HG03060 (cell line): ENCODE measurements around the gene TRIM29.

ENCODE experiments used
- ATAC-seq: cut with Tn5 transposase; IDR thresholded peaks from one replicate; pipeline ENCODE4 v1.9.1; 2021; ENCODE audit warnings: low read depth, moderate number of reproducible peaks; ENCODE audit not compliant: unreplicated experiment

TRIM29 gene

DNA sequence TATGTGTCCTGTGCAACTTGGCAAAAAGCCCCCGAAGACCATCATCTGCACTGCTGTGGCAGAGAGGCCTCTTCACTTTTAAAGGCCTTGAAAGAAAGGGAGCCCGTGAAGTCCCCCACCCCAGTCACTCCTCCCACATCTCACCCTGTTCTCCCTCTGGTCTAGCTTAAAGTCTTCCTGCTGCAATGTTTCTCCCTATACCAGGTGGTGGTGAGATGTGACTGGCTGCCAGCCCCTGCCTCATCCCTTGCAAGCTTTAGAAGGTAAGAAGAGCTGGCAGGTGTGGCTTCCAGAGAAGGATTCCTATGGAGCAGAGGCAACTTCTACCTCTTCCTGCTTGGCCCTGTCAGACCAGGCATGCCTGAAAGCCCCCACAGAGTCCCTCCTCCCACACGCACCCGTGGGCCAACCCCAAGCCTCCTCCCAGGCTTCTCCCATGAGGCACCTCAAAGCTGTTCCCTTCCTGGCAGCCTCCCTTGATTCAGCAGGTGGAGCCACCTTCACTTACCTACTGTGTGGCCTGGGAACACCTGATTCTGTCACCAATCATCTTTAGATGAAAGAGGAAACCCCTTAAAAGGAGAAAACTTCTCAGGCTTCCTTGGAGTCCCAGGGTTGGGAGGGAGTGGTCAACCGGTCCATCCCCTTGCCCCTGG, 4.0 kb upstream of the TRIM29 start:
- no peak for ATAC-seq

GRCh38 chr11:120141113-120141767, 3.3 kb upstream of the TRIM29 start:
- ATAC-seq: no peak

DNA sequence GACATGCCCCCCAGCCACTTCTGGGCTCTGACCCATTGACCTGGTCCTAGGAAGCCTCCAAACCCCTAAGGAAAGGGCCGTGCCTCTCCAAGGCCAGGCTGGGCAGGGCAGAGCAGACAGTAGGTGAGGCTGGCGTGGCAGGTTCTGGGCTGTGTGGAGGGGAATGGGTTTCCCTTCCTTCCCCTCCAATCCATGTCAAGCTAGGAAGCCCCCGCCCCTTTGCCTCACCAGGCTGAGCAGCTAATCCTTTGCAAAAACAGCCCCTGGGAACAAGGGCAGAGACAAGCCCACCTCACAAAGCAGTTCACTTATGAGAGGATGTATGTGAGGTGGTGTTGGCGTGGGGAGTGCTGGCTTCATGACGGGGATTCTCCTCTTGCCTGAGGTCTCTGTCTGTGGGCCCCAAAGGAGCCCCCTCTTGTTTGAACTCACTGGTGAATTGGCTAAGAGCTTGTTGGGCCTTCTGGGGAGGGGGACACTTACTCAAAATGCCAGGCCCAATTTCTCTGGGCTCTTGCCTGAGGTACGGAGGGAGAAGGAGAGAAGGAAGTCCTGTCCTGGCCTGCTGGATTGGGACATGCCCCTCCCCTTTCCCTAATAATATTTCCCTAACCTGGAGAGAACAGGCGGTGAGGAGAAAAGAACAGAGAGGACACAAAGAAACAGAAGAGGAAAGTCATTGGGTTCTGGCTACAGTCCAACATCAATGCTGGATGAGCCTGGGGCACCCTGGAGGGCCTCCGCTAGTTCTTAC, 1.6 kb upstream of the TRIM29 start:
- no peak for ATAC-seq

DNA sequence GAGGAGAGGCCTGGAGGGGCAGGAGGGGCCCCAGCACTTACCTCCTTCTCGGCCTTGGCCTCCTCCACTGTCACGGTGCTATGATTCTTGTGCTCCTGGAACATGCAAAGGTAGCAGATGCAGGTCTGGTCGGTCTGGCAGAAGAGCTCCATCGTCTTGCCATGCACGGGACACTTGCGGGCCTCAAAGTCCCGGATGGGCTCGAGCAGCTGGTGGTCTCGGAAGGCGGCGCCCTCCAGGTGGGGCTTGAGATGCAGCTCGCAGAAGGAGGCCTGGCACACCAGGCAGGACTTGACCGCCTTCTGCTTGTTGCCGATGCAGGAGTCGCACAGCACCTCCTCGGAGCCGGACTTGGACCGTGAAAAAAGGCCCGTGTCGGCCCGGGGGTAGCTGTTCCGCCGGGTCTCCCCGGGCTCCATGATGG, 714 bp downstream of the TRIM29 start:
- no peak for ATAC-seq

DNA sequence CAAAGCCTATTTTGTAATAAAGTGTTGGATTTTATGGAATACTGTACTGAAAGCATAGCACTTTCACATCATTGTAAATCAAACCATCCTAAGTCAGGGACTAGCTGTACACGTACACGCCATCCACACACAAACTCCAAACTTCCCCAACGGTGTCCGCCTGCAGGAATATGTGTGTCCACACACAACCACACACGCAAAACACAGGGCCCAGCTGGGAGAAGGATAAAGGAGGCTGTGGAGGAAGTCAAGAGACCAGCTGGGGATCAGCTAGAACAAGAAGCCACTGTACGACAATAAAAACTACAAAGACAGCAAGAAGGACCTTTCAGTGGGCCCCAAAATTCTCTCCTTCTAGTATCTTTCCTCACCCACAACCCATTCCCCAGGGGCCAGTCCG, 1.6 kb downstream of the TRIM29 start:
- ATAC-seq: no peak

- no peak for ATAC-seq
Measured at GRCh38 chr11:120135838-120136237, 2.1 kb downstream of the TRIM29 start.

DNA sequence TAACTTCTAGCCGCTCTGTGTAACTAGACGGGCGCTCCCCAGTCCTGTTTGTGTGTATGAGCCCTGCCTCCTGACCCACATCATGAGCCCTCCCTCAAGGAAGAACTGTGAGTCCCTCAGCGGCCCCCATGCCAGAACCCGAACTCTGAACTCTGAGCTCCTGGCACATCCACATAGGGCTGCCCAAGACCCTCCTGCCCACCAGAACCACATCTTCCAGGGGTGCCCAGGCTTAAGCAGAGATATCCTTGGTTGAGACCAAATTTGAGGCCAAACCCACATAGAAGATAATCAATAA, 3.0 kb downstream of the TRIM29 start:
- ATAC-seq: no peak

GRCh38 chr11:120134106-120134930, 3.6 kb downstream of the TRIM29 start:
- ATAC-seq: no peak

GRCh38 chr11:120133216-120134105, 4.5 kb downstream of the TRIM29 start:
- ATAC-seq: no peak

GRCh38 chr11:120132645-120133185, 5.2 kb downstream of the TRIM29 start:
- no peak for ATAC-seq

GRCh38 chr11:120131941-120132644, 5.8 kb downstream of the TRIM29 start:
- ATAC-seq: no peak

- ATAC-seq: no peak
Measured at GRCh38 chr11:120130991-120131760, 6.7 kb downstream of the TRIM29 start.

- ATAC-seq: no peak
Measured at GRCh38 chr11:120130176-120130980, 7.5 kb downstream of the TRIM29 start.

- no peak for ATAC-seq
Measured at GRCh38 chr11:120129570-120129969, 8.3 kb downstream of the TRIM29 start.

- no peak for ATAC-seq
Measured at GRCh38 chr11:120128392-120129119, 9.4 kb downstream of the TRIM29 start.

- no peak for ATAC-seq
Measured at GRCh38 chr11:120127236-120127635, 10.7 kb downstream of the TRIM29 start.

- no peak for ATAC-seq
Measured at GRCh38 chr11:120126620-120127019, 11.3 kb downstream of the TRIM29 start.
